ENCODE results near the gene TRPM3. TPM values are rescaled to one million over a fixed set of nuclear protein-coding genes. Genes with fewer than 3 reads are reported as not detected.

TRPM3 gene
- total and polyA plus RNA-seq, 2 donors (not counting 1 experiment from before 2014, with no cell fraction given), result not detected

DNA sequence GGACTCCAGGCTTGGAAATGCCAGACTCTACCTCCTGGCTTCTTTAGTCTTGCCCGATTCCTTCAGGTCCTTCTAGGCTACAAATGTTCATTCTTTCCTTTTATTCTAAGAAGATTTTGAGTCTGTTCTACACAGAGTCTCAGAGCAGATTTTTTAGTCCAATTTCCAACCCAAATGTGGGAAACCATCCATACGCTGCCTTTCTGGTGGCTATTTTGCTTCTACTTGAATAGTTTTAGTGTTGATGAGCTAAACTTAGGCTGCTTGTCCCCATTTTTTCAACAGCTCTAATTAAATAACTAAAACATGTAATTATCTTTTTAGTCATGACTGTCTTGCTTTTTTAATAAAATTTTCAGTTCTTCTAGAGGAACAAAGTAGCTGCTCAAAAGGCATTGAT lies 594.5 kb downstream of the TRPM3 start:
- Histone ChIP-seq H2AFZ (ENCODE audit: insufficient read depth, low read depth, low read length, poor library complexity, severe bottlenecking) (no peak overlapping the region), H3K27me3 (replicated peaks in 1 of 4; ENCODE audit: control extremely low read depth in 1 of 4, control insufficient read depth in 3 of 4, insufficient read depth in 4 of 4, low read length in 3 of 4) (peaks cover 0 to 6% (median 0%) of the 10 kb centered on the region in 4 experiments), H3K9me3 (ENCODE audit: control extremely low read depth in 1 of 3, control insufficient read depth in 2 of 3, insufficient read depth in 1 of 3, low read length in 2 of 3) (peaks cover 0 to 16% (median 7%) of the 10 kb centered on the region in 3 donors), H3K4me1 (ENCODE audit: control insufficient read depth in 2 of 2, insufficient read depth in 2 of 2, low read length in 2 of 2) (no peaks in the 10 kb centered on the region), H3K36me3 (replicated peaks in 1 of 2; ENCODE audit: control extremely low read depth in 1 of 2, control insufficient read depth in 1 of 2, extremely low read depth in 1 of 2, insufficient read depth in 2 of 2, low read length in 1 of 2) (no peaks in the 10 kb centered on the region), H3K9ac (ENCODE audit: low read length) (no peak overlapping the region), H3K4me2 (replicated peaks; ENCODE audit: low read depth, low read length, poor library complexity, severe bottlenecking) (no peak overlapping the region), H3K27ac (ENCODE audit: low read length in 2 of 2) (no peak overlapping the region), H4K20me1 (ENCODE audit: control insufficient read depth, insufficient read depth, low read length, poor library complexity, severe bottlenecking) (no peaks in the 10 kb centered on the region), H3K79me2 (ENCODE audit: control insufficient read depth, insufficient read depth, low read length) (no peaks in the 10 kb centered on the region), H3K4me3 (ENCODE audit: control extremely low read depth in 1 of 5, extremely low read depth in 1 of 5, insufficient read depth in 1 of 5, low read depth in 2 of 5, low read length in 4 of 5) (no peak overlapping the region)
- H3K9me3 Mint-ChIP-seq (ENCODE audit: insufficient read depth), result peaks cover 12% of the 10 kb centered on the region
- peaks cover 12% of the 10 kb centered on the region for H3K27me3 Mint-ChIP-seq
- CTCF ChIA-PET, result no interaction called here
- no peak overlapping the region for H3K4me3 Mint-ChIP-seq
- no peak for ATAC-seq (ENCODE audit: low read depth)
- POLR2A ChIA-PET, result no interaction called here
- TF ChIP-seq, protein P1, sequence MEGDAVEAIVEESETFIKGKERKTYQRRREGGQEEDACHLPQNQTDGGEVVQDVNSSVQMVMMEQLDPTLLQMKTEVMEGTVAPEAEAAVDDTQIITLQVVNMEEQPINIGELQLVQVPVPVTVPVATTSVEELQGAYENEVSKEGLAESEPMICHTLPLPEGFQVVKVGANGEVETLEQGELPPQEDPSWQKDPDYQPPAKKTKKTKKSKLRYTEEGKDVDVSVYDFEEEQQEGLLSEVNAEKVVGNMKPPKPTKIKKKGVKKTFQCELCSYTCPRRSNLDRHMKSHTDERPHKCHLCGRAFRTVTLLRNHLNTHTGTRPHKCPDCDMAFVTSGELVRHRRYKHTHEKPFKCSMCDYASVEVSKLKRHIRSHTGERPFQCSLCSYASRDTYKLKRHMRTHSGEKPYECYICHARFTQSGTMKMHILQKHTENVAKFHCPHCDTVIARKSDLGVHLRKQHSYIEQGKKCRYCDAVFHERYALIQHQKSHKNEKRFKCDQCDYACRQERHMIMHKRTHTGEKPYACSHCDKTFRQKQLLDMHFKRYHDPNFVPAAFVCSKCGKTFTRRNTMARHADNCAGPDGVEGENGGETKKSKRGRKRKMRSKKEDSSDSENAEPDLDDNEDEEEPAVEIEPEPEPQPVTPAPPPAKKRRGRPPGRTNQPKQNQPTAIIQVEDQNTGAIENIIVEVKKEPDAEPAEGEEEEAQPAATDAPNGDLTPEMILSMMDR (IDR thresholded peaks at IDR 0.05), result no peak
- no peak for TF ChIP-seq EZH2 (IDR thresholded peaks at IDR 0.05; ENCODE audit: borderline replicate concordance, insufficient read depth, low read depth, low read length, poor library complexity, severe bottlenecking)
- no CpG with 5 or more reads among the region's 2 CpGs for WGBS (ENCODE audit: insufficient coverage)
- DNase-seq, result no peak
- H3K4me1 Mint-ChIP-seq, result no peaks in the 10 kb centered on the region
- intact Hi-C loops (cut with micrococcal nuclease), result no loop called here
- no peak overlapping the region for H3K27ac Mint-ChIP-seq

GRCh38 chr9:70525519-70525918 lies 595.9 kb downstream of the TRPM3 start:
- Mint-ChIP-seq H3K27ac (no peak overlapping the region), H3K4me1 (no peaks in the 10 kb centered on the region), H3K4me3 (no peak overlapping the region), H3K9me3 (ENCODE audit: insufficient read depth) (peaks cover 12% of the 10 kb centered on the region), H3K27me3 (peaks cover 14% of the 10 kb centered on the region)
- intact Hi-C loops (cut with micrococcal nuclease), result no loop called here
- CTCF ChIA-PET, result no interaction called here
- POLR2A ChIA-PET, result no interaction called here
- no peak overlapping the region for H3K9ac ChIP-seq (ENCODE audit: low read length)
- ATAC-seq (ENCODE audit: low read depth) (no peak), DNase-seq (no peak)
- no peak overlapping the region for H3K4me2 ChIP-seq (replicated peaks; ENCODE audit: low read depth, low read length, poor library complexity, severe bottlenecking)
- no peak overlapping the region for H2AFZ ChIP-seq (ENCODE audit: insufficient read depth, low read depth, low read length, poor library complexity, severe bottlenecking)
- no peaks in the 10 kb centered on the region for H3K4me1 ChIP-seq (ENCODE audit: control insufficient read depth in 2 of 2, insufficient read depth in 2 of 2, low read length in 2 of 2)
- TF ChIP-seq, protein P1 (IDR thresholded peaks at IDR 0.05), result no peak
- TF ChIP-seq EZH2 (IDR thresholded peaks at IDR 0.05; ENCODE audit: borderline replicate concordance, insufficient read depth, low read depth, low read length, poor library complexity, severe bottlenecking), result no peak
- H3K27me3 ChIP-seq (replicated peaks in 1 of 4; ENCODE audit: control extremely low read depth in 1 of 4, control insufficient read depth in 3 of 4, insufficient read depth in 4 of 4, low read length in 3 of 4), result peaks cover 0 to 6% (median 0%) of the 10 kb centered on the region in 4 experiments
- H3K27ac ChIP-seq (ENCODE audit: low read length in 2 of 2), result no peak overlapping the region
- no peaks in the 10 kb centered on the region for H3K36me3 ChIP-seq (replicated peaks in 1 of 2; ENCODE audit: control extremely low read depth in 1 of 2, control insufficient read depth in 1 of 2, extremely low read depth in 1 of 2, insufficient read depth in 2 of 2, low read length in 1 of 2)
- H3K9me3 ChIP-seq (ENCODE audit: control extremely low read depth in 1 of 3, control insufficient read depth in 2 of 3, insufficient read depth in 1 of 3, low read length in 2 of 3), result peaks cover 0 to 16% (median 7%) of the 10 kb centered on the region in 3 donors
- H4K20me1 ChIP-seq (ENCODE audit: control insufficient read depth, insufficient read depth, low read length, poor library complexity, severe bottlenecking), result no peaks in the 10 kb centered on the region
- no peaks in the 10 kb centered on the region for H3K79me2 ChIP-seq (ENCODE audit: control insufficient read depth, insufficient read depth, low read length)
- WGBS (ENCODE audit: insufficient coverage), result no CpG with 5 or more reads among the region's 1 CpG
- no peak overlapping the region for H3K4me3 ChIP-seq (ENCODE audit: control extremely low read depth in 1 of 5, extremely low read depth in 1 of 5, insufficient read depth in 1 of 5, low read depth in 2 of 5, low read length in 4 of 5)
